Right lobe of liver (tissue), 4 donors: Measurements from ENCODE around the gene TUBG2.

Experiments
- POLR2A ChIP-seq: fragments of 450-650 bp; IDR thresholded peaks from one replicate; pipeline ENCODE4 v1.6.1; 2017; ENCODE audit warnings: antibody characterized with exemption, mild to moderate bottlenecking
- TF ChIP-seq, protein P1 (sequence below), 4 donors: fragments of 200-600 bp in 3 of 4; fragments of 450-650 bp in 1 of 4; IDR thresholded peaks; one replicate each; pipeline versions ENCODE4 v1.5.1 to v1.8.0; 2016 to 2022; ENCODE audit warnings: antibody characterized with exemption in 4 of 4, mild to moderate bottlenecking in 2 of 4
- donor health status: DM: no; HTN: no; CAD: no.
- donor health status: DM: no; HTN: no; CAD: no.
- donor health status: DM: no; HTN: yes; CAD: no.

DNA sequence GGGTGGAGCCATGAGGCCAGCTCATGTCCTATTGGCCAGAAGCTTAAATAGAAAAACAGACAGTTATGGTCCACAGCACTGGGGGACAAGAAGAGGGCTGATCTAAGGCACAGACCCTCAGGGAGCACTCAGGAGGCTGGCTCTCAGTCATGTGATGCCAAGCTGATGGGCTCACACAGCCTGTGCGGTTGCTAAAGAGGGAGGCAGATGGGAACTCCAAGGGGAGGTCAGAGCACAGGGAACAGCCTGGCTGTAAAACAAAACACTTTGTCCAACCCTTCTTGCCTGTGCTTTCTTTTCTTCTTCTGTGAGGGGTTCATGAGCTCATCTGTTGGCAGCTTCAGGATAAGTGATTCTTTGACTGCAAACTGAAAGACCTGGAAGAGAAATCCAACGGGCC lies 50.5 kb downstream of the TUBG2 start:
- TF ChIP-seq, protein P1, sequence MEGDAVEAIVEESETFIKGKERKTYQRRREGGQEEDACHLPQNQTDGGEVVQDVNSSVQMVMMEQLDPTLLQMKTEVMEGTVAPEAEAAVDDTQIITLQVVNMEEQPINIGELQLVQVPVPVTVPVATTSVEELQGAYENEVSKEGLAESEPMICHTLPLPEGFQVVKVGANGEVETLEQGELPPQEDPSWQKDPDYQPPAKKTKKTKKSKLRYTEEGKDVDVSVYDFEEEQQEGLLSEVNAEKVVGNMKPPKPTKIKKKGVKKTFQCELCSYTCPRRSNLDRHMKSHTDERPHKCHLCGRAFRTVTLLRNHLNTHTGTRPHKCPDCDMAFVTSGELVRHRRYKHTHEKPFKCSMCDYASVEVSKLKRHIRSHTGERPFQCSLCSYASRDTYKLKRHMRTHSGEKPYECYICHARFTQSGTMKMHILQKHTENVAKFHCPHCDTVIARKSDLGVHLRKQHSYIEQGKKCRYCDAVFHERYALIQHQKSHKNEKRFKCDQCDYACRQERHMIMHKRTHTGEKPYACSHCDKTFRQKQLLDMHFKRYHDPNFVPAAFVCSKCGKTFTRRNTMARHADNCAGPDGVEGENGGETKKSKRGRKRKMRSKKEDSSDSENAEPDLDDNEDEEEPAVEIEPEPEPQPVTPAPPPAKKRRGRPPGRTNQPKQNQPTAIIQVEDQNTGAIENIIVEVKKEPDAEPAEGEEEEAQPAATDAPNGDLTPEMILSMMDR (IDR thresholded peaks at IDR 0.05), result no peak
- TF ChIP-seq POLR2A, result no peak
